Gastrocnemius medialis (tissue), 4 donors: Measurements from ENCODE around the gene SMS. TPM values are rescaled to one million over a fixed set of nuclear protein-coding genes. Genes with fewer than 3 reads are reported as not detected.

ENCODE experiments used
- ATAC-seq, 2 donors: fragments of 150-250 bp; one replicate each; pipeline ENCODE4 v1.9.1; 2016
- DNase-seq, 2 donors: peaks; one replicate each; pipeline ENCODE4 v3.0.0-alpha.2; 2019
- H3K27ac ChIP-seq, 4 donors: fragments of 200-600 bp; sonication (generic); 1 replicate in 1 of 4; 2 replicates in 3 of 4; pipeline ENCODE4 v1.5.1; 2016 to 2018; ENCODE audit warnings: mild to moderate bottlenecking in 2 of 4, moderate library complexity in 1 of 4
- H3K27me3 ChIP-seq, 3 donors: fragments of 200-600 bp; sonication (generic) in 2 of 3; 1 replicate in 1 of 3; 2 replicates in 2 of 3; pipeline versions ENCODE4 v1.5.1 to v1.6.0; 2016 to 2019; ENCODE audit warnings: mild to moderate bottlenecking in 1 of 3, moderate library complexity in 1 of 3
- H3K36me3 ChIP-seq, 2 donors: fragments of 200-600 bp; sonication (generic) in 1 of 2; one replicate each; pipeline ENCODE4 v1.5.1; 2017 to 2018
- H3K4me1 ChIP-seq, 2 donors: fragments of 200-600 bp; sonication (generic) in 1 of 2; one replicate each; pipeline ENCODE4 v1.5.1; 2016 to 2017; ENCODE audit warnings: mild to moderate bottlenecking in 2 of 2
- H3K4me3 ChIP-seq, 4 donors: fragments of 200-600 bp; sonication (generic) in 3 of 4; 1 replicate in 1 of 4; 2 replicates in 3 of 4; pipeline ENCODE4 v1.5.1; 2016 to 2019; ENCODE audit warnings: mild to moderate bottlenecking in 2 of 4
- H3K9me3 ChIP-seq, 3 donors: fragments of 200-600 bp; sonication (generic) in 2 of 3; 1 replicate in 1 of 3; 2 replicates in 2 of 3; pipeline ENCODE4 v1.5.1; 2016 to 2019
- POLR2A ChIP-seq, 2 donors: fragments of 450-650 bp; IDR thresholded peaks; one replicate each; pipeline ENCODE4 v1.6.1; 2017; ENCODE audit warnings: antibody characterized with exemption in 2 of 2, mild to moderate bottlenecking in 2 of 2, moderate library complexity in 2 of 2
- in situ Hi-C, 4 donors: fragments of 200-750 bp; cut with MboI; loops; one replicate each; pipeline versions ENCODE4 v1.15.0 to v1.8.0; 2017; ENCODE audit warnings: low sequenced_read_pairs in 4 of 4
- intact Hi-C: fragments of 100-400 bp; cut with DNase I; formaldehyde crosslinking; loops from one replicate; pipeline ENCODE4 v1.15.1; 2023; ENCODE audit warnings: low total_unique reads
- total RNA-seq, 4 donors: library from RNA; depleted of rRNA; stranded (reverse); fragments of >200 nt; gene quantifications; one replicate each; pipeline versions ENCODE4 v1.1.0 to v1.2.3, GENCODE V29; 2016
- TF ChIP-seq, protein P1 (sequence below), 5 experiments: fragments of 450-650 bp in 3 of 5; fragments of 200-600 bp in 2 of 5; sonication (generic) in 2 of 5; IDR thresholded peaks in 4 of 5; conservative IDR thresholded peaks in 1 of 5; 1 replicate in 4 of 5; 2 replicates in 1 of 5; pipeline ENCODE4 v1.5.1; 2016 to 2019; ENCODE audit warnings: antibody characterized with exemption in 5 of 5, mild to moderate bottlenecking in 3 of 5, moderate library complexity in 3 of 5

The SMS gene
- total RNA-seq, 4 donors from 2014 or later = 9.3 to 32.0 (median 20.0) TPM

DNA sequence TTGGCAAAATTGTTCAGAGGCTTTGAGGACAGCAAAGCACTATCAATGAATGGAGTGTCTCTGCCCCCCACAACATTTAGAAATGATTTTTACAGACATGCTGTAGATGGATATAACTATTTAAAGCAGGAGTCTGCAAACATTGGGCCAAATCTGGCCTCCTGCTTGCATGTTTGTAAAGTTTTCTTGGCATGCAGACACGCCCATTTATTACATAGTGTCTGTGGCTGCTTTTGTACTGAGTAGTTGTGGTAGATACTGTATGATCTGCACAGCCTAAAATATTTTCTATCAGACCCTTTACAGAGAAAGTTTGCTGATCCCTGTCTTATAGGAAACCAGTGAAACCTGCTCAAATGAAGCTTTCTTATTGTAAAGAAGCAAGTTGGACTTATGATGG lies 46.1 kb downstream of the SMS start:
- in situ Hi-C loops = loop anchor here in 2 of 4 donors (10.0 to 25.0 kb wide), 2 partner anchors 201 to 208 kb away; no protein-coding TSS in a partner anchor

DNA sequence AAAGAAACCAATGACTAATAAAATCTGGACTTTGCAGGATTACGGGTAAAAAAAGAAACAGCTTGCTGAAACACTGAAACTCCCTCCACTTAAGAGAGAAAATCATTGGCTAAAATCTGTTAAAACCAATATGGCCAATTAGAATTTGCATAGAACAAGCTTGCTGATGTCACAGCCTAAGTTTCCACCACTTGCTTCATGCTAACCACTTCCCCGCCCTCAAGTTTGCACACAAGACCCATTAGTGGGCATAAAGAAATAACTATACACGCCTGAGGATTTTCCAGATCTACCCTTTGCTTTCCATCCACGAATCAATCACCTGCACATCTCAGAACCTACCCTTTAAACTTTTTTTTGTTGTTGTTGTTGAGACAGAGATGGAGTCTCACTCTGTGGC lies 48.9 kb downstream of the SMS start:
- ATAC-seq (no peak), DNase-seq (no peak)
- no peaks in the 10 kb centered on the region for H3K36me3 ChIP-seq
- intact Hi-C loops (loop anchor here (5.0 to 10.0 kb wide), 2 partner anchors 145 to 203 kb away; no protein-coding TSS in a partner anchor), in situ Hi-C loops (loop anchor here in 2 of 4 donors (10.0 to 25.0 kb wide), 2 partner anchors 198 to 205 kb away; no protein-coding TSS in a partner anchor)
- no peak overlapping the region for H3K4me3 ChIP-seq
- TF ChIP-seq, protein P1, sequence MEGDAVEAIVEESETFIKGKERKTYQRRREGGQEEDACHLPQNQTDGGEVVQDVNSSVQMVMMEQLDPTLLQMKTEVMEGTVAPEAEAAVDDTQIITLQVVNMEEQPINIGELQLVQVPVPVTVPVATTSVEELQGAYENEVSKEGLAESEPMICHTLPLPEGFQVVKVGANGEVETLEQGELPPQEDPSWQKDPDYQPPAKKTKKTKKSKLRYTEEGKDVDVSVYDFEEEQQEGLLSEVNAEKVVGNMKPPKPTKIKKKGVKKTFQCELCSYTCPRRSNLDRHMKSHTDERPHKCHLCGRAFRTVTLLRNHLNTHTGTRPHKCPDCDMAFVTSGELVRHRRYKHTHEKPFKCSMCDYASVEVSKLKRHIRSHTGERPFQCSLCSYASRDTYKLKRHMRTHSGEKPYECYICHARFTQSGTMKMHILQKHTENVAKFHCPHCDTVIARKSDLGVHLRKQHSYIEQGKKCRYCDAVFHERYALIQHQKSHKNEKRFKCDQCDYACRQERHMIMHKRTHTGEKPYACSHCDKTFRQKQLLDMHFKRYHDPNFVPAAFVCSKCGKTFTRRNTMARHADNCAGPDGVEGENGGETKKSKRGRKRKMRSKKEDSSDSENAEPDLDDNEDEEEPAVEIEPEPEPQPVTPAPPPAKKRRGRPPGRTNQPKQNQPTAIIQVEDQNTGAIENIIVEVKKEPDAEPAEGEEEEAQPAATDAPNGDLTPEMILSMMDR (IDR thresholded peaks at IDR 0.05 in 4 of 5, conservative IDR thresholded peaks at IDR 0.05 in 1 of 5) = no peak
- TF ChIP-seq POLR2A (IDR thresholded peaks at IDR 0.05) = no peak
- H3K27me3 ChIP-seq = no peaks in the 10 kb centered on the region
- no peak overlapping the region for H3K27ac ChIP-seq
- no peaks in the 10 kb centered on the region for H3K4me1 ChIP-seq
- H3K9me3 ChIP-seq = no peaks in the 10 kb centered on the region

More for the DNA sequence above, 46.1 kb downstream of the SMS start:
- no peak for DNase-seq
- TF ChIP-seq POLR2A (IDR thresholded peaks at IDR 0.05) = no peak
- TF ChIP-seq, protein P1 (IDR thresholded peaks at IDR 0.05 in 4 of 5, conservative IDR thresholded peaks at IDR 0.05 in 1 of 5) = no peak
- Histone ChIP-seq H3K4me1 (no peaks in the 10 kb centered on the region), H3K9me3 (no peaks in the 10 kb centered on the region), H3K27ac (no peak overlapping the region), H3K4me3 (no peak overlapping the region), H3K27me3 (no peaks in the 10 kb centered on the region), H3K36me3 (no peaks in the 10 kb centered on the region)
- no peak for ATAC-seq
- intact Hi-C loops = loop anchor here (5.0 to 10.0 kb wide), 2 partner anchors 148 to 206 kb away; no protein-coding TSS in a partner anchor

DNA sequence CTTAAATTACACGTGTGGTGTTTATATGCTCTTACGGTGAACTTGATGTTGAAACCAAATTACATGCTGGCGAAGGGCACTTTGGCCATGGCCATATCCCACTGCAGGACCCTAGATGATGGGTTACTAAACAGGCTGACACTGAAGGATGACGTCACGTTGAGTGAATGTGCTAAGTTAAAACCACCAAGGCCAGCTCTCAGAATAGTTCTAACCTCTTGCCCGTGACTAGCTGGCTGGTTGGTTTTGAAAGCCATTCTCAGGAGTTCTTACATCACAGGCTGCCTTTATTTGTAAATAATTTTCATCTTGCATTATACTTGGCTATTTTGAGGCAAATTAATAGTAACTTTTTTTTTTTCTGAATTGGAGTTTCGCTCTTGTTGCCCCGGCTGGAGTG lies 50.3 kb downstream of the SMS start:
- no peak for DNase-seq
- in situ Hi-C loops = loop anchor here in 1 of 4 donors (25.0 kb wide), 1 partner anchor 196 kb away; no protein-coding TSS in a partner anchor
- Histone ChIP-seq H3K27me3 (no peaks in the 10 kb centered on the region), H3K36me3 (no peaks in the 10 kb centered on the region), H3K4me1 (no peaks in the 10 kb centered on the region), H3K27ac (no peak overlapping the region), H3K4me3 (no peak overlapping the region), H3K9me3 (no peaks in the 10 kb centered on the region)
- intact Hi-C loops = no loop called here
- TF ChIP-seq, protein P1 (IDR thresholded peaks at IDR 0.05 in 4 of 5, conservative IDR thresholded peaks at IDR 0.05 in 1 of 5) = no peak
- no peak for TF ChIP-seq POLR2A (IDR thresholded peaks at IDR 0.05)
- ATAC-seq = no peak

DNA sequence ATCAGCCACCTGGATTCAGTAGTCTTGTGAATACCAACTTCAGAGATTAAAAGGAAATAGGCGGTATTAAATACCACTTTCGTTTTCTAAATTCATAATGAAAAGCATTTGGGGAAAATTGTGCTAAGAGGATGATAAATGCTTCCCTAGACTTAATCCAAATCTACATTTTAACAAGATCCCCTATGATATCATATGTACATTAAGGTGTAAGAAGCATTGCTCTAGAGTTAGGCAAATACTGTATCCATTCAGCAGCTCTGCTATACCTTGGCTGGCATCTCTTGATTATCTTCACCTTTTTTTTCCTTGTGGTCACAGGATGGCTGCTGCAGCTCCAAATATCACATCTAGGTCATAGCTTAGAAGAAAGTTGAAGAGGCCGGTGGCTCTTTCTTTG lies 51.0 kb downstream of the SMS start:
- Histone ChIP-seq H3K27me3 (no peaks in the 10 kb centered on the region), H3K9me3 (no peaks in the 10 kb centered on the region), H3K4me3 (no peak overlapping the region), H3K36me3 (no peaks in the 10 kb centered on the region), H3K27ac (no peak overlapping the region), H3K4me1 (no peaks in the 10 kb centered on the region)
- intact Hi-C loops (no loop called here), in situ Hi-C loops (loop anchor here in 1 of 4 donors (25.0 kb wide), 1 partner anchor 196 kb away; no protein-coding TSS in a partner anchor)
- ATAC-seq = no peak
- no peak for DNase-seq
- no peak for TF ChIP-seq POLR2A (IDR thresholded peaks at IDR 0.05)
- TF ChIP-seq, protein P1 (IDR thresholded peaks at IDR 0.05 in 4 of 5, conservative IDR thresholded peaks at IDR 0.05 in 1 of 5) = no peak
